ENCODE measurements around the gene ELP6. TPM values are rescaled to one million over a fixed set of nuclear protein-coding genes. Genes with fewer than 3 reads are reported as not detected.
A peak's percentile ranks its signal among the peaks of the same experiment; 100 is the strongest.

Gene ELP6
- total and polyA plus RNA-seq, 2 experiments from 2014 or later, result 34.4 to 37.3 TPM

GRCh38 chr3:47456984-47457383 lies 56.5 kb downstream of the ELP6 start:
- no peaks in the 10 kb centered on the region for H3K9me3 ChIP-seq (ENCODE audit: low read depth)
- H3K4me2 ChIP-seq, result no peak overlapping the region
- H3K4me3 ChIP-seq, result no peak overlapping the region
- no peaks in the 10 kb centered on the region for H3K27me3 ChIP-seq
- H2AFZ ChIP-seq, result no peak overlapping the region
- H3K27ac ChIP-seq, result no peak overlapping the region
- peaks cover 99% of the 10 kb centered on the region for H3K79me2 ChIP-seq
- H3K4me1 ChIP-seq (ENCODE audit: insufficient read depth), result peaks cover 12% of the 10 kb centered on the region
- DNase-seq (ENCODE audit: low spot score), result no peak
- H3K36me3 ChIP-seq (replicated peaks; ENCODE audit: insufficient read depth, low read depth), result no peaks in the 10 kb centered on the region
- TF ChIP-seq EZH2phosphoT487 (IDR thresholded peaks at IDR 0.05; ENCODE audit: low read depth, severe bottlenecking, unreplicated experiment) (no peak), EZH2 (IDR thresholded peaks at IDR 0.05; ENCODE audit: borderline replicate concordance) (no peak)
- TF ChIP-seq, protein P1, sequence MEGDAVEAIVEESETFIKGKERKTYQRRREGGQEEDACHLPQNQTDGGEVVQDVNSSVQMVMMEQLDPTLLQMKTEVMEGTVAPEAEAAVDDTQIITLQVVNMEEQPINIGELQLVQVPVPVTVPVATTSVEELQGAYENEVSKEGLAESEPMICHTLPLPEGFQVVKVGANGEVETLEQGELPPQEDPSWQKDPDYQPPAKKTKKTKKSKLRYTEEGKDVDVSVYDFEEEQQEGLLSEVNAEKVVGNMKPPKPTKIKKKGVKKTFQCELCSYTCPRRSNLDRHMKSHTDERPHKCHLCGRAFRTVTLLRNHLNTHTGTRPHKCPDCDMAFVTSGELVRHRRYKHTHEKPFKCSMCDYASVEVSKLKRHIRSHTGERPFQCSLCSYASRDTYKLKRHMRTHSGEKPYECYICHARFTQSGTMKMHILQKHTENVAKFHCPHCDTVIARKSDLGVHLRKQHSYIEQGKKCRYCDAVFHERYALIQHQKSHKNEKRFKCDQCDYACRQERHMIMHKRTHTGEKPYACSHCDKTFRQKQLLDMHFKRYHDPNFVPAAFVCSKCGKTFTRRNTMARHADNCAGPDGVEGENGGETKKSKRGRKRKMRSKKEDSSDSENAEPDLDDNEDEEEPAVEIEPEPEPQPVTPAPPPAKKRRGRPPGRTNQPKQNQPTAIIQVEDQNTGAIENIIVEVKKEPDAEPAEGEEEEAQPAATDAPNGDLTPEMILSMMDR (IDR thresholded peaks at IDR 0.05; ENCODE audit: poor library complexity), result no peak
- H4K20me1 ChIP-seq (ENCODE audit: insufficient read depth, poor library complexity, severe bottlenecking), result peaks cover 4% of the 10 kb centered on the region
- no peaks in the 10 kb centered on the region for H3K9me2 ChIP-seq (replicated peaks; ENCODE audit: insufficient read depth)

DNA sequence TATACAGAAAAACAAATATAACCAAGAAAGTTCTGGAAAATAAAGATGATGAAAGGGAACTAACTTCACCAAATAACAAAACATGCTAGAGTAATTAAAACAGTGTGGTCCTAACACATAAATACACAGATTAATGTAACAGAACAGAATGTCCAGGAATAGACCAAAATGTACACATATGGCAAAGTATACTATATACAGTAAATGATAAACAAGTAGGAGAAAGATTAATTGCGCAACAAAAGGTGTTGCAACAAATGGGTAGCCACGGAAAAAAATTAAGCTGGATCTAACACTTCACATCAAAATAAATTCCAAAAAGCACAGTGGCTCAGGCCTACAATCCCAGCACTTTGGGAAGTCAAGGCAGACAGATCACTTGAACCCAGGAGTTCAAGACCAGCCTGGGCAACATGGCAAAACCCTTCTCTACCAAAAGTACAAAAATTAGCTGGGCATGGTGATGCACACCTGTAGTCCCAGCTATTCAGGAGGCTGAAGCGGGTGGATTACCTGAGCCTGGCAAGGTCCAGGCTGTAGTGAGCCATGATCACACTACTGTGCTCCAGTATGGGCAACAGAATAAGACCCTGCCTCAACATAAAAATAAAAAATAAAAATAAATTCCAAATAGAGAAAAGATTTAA lies 57.6 kb downstream of the ELP6 start:
- 89% methylated on average over 3 of the region's 3 CpGs for WGBS (ENCODE audit: low lambda C conversion rate, missing lambda C conversion rate)
- peaks cover 90% of the 10 kb centered on the region for H3K79me2 ChIP-seq
- DNase-seq (ENCODE audit: low spot score), result no peak
- peaks cover 12% of the 10 kb centered on the region for H3K4me1 ChIP-seq (ENCODE audit: insufficient read depth)
- H2AFZ ChIP-seq, result no peak overlapping the region
- H3K9me3 ChIP-seq (ENCODE audit: low read depth), result no peaks in the 10 kb centered on the region
- no peak for TF ChIP-seq EZH2phosphoT487 (IDR thresholded peaks at IDR 0.05; ENCODE audit: low read depth, severe bottlenecking, unreplicated experiment)
- no peak for TF ChIP-seq EZH2 (IDR thresholded peaks at IDR 0.05; ENCODE audit: borderline replicate concordance)
- TF ChIP-seq, protein P1 (IDR thresholded peaks at IDR 0.05; ENCODE audit: poor library complexity), result no peak
- no peaks in the 10 kb centered on the region for H3K36me3 ChIP-seq (replicated peaks; ENCODE audit: insufficient read depth, low read depth)
- H3K4me2 ChIP-seq, result peak overlapping the region; percentile 15
- no peaks in the 10 kb centered on the region for H3K27me3 ChIP-seq
- H3K9me2 ChIP-seq (replicated peaks; ENCODE audit: insufficient read depth), result no peaks in the 10 kb centered on the region
- H3K27ac ChIP-seq, result peak overlapping the region; percentile 48
- H3K4me3 ChIP-seq, result no peak overlapping the region
- H4K20me1 ChIP-seq (ENCODE audit: insufficient read depth, poor library complexity, severe bottlenecking), result peaks cover 4% of the 10 kb centered on the region

GRCh38 chr3:47452453-47453215 lies 60.9 kb downstream of the ELP6 start:
- 70% methylated on average over 4 of the region's 4 CpGs for WGBS (ENCODE audit: low lambda C conversion rate, missing lambda C conversion rate)
- H2AFZ ChIP-seq, result no peak overlapping the region
- H3K36me3 ChIP-seq (replicated peaks; ENCODE audit: insufficient read depth, low read depth), result no peaks in the 10 kb centered on the region
- no peak overlapping the region for H3K4me3 ChIP-seq
- H3K4me1 ChIP-seq (ENCODE audit: insufficient read depth), result peaks cover 12% of the 10 kb centered on the region
- no peaks in the 10 kb centered on the region for H3K9me2 ChIP-seq (replicated peaks; ENCODE audit: insufficient read depth)
- no peak overlapping the region for H3K4me2 ChIP-seq
- peaks cover 4% of the 10 kb centered on the region for H4K20me1 ChIP-seq (ENCODE audit: insufficient read depth, poor library complexity, severe bottlenecking)
- no peaks in the 10 kb centered on the region for H3K27me3 ChIP-seq
- H3K9me3 ChIP-seq (ENCODE audit: low read depth), result no peaks in the 10 kb centered on the region
- H3K79me2 ChIP-seq, result peaks cover 71% of the 10 kb centered on the region
- DNase-seq (ENCODE audit: low spot score), result no peak
- TF ChIP-seq, protein P1 (IDR thresholded peaks at IDR 0.05; ENCODE audit: poor library complexity), result no peak
- TF ChIP-seq EZH2phosphoT487 (IDR thresholded peaks at IDR 0.05; ENCODE audit: low read depth, severe bottlenecking, unreplicated experiment) (no peak), EZH2 (IDR thresholded peaks at IDR 0.05; ENCODE audit: borderline replicate concordance) (no peak)
- no peak overlapping the region for H3K27ac ChIP-seq

Small RNAs within 50 kb of the gene (small RNA-seq; reads per million reads assigned to genes)
- gene AC099778.2 (not detected), gene RN7SL870P (not detected)

Other genes starting within 250 kb of the ELP6 start
- 4.2 and 10.4 TPM in 2 replicates for gene KIF9, start 230.9 kb downstream of the ELP6 start, total RNA-seq
- 5.3 and 9.8 TPM in 2 replicates for gene KIF9, start 230.9 kb downstream of the ELP6 start, polyA plus RNA-seq
- 10.8 and 11.6 TPM in 2 replicates for gene KLHL18, start 230.8 kb downstream of the ELP6 start, total RNA-seq
- 13.6 and 15.1 TPM in 2 replicates for gene KLHL18, start 230.8 kb downstream of the ELP6 start, polyA plus RNA-seq
- gene PTPN23, start 132.7 kb downstream of the ELP6 start, total RNA-seq, result 7.4 and 11.9 TPM in 2 replicates
- gene PTPN23, start 132.7 kb downstream of the ELP6 start, polyA plus RNA-seq, result 20.5 and 22.8 TPM in 2 replicates
- 73.8 and 94.8 TPM in 2 replicates for gene SCAP, start 37.8 kb downstream of the ELP6 start, total RNA-seq
- gene SCAP, start 37.8 kb downstream of the ELP6 start, polyA plus RNA-seq, result 83.2 and 89.3 TPM in 2 replicates
- 0.44 and 0.47 TPM in 2 replicates for gene CSPG5, start 65.2 kb upstream of the ELP6 start, total RNA-seq
- gene CSPG5, start 65.2 kb upstream of the ELP6 start, polyA plus RNA-seq, result 0.32 and 0.34 TPM in 2 replicates